H1 (cell line): ENCODE results near the gene MUC4. TPM values are rescaled to one million over a fixed set of nuclear protein-coding genes. Genes with fewer than 3 reads are reported as not detected.

Experiments used
- GTF2F1 ChIP-seq: IDR thresholded peaks from 2 replicates; pipeline ENCODE4 v1.6.1; 2012; ENCODE audit warnings: low read depth, low read length, improper control_type of control experiment, borderline replicate concordance
- NRF1 ChIP-seq: IDR thresholded peaks from 2 replicates; pipeline ENCODE4 v1.6.1; 2011; ENCODE audit warnings: mild to moderate bottlenecking, low read depth, low read length, improper control_type of control experiment
- polyA plus RNA-seq, 7 experiments: library from polyadenylated mRNA; depleted of rRNA in 3 of 7; stranded (reverse) in 5 of 7; unstranded in 2 of 7; fragments of >200 nt in 5 of 7; fragments of 200-250 nt in 2 of 7; gene quantifications; 1 replicate in 5 of 7; 2 replicates in 1 of 7; 4 replicates in 1 of 7; pipeline versions ENCODE4 v1.2.1 to v1.2.3, GENCODE V29; 2011 to 2013; ENCODE audit warnings: missing spikeins in 2 of 7, mixed read lengths in 2 of 7
- total RNA-seq: library from RNA; stranded (reverse); fragmentation: NEBNext Ultra II Directional; extraction: Animal tissue kit (Norgen Biotek cat#: 25700); gene quantifications from 2 replicates; pipeline ENCODE4 v1.2.1, GENCODE V29; 2021

Gene MUC4
- total and polyA plus RNA-seq, 2 of the 8 experiments (the other 6 are each of a cell fraction or from before 2014, with no cell fraction given) = 0.89 to 2.0 TPM

- TF ChIP-seq GTF2F1 (no peak), NRF1 (no peak)
These were observed 65.0 kb downstream of the MUC4 start (continued) for GRCh38 chr3:195746751-195747150.
